K562 (cell line): ENCODE data around the gene ERBB3. TPM values are rescaled to one million over a fixed set of nuclear protein-coding genes. Genes with fewer than 3 reads are reported as not detected.

Experiments
- OTX1 ChIP-seq: fragments of 450-650 bp; formaldehyde crosslinking; IDR thresholded peaks from 2 replicates; pipeline ENCODE4 v1.4.0; 2022; ENCODE audit warnings: mild to moderate bottlenecking
- TARDBP ChIP-seq: fragments of 450-650 bp; IDR thresholded peaks from 2 replicates; pipeline ENCODE4 v1.6.1; 2016
- polyA plus RNA-seq, 8 experiments: library from polyadenylated mRNA; depleted of rRNA in 4 of 8; stranded (reverse) in 5 of 8; unstranded in 3 of 8; fragments of >200 nt; fragmentation: Nextera tagmentation in 2 of 8; fragmentation: Illumina TruSeq in 1 of 8; extraction: Ambion mirVana in 2 of 8; extraction: Trizol in 1 of 8; gene quantifications; 2 replicates each; pipeline versions ENCODE4 v1.2.1 to v1.2.3, GENCODE V29; 2011 to 2014; ENCODE audit warnings: inconsistent platforms in 1 of 8, missing spikeins in 1 of 8
- total RNA-seq, 7 experiments: library from RNA; depleted of rRNA in 6 of 7; stranded (reverse); fragments of >200 nt in 6 of 7; fragmentation: Illumina TruSeq in 2 of 7; extraction: Trizol in 2 of 7; gene quantifications; 2 replicates each; pipeline versions ENCODE4 v1.2.1 to v1.2.3, GENCODE V29; 2011 to 2021; ENCODE audit warnings: low replicate concordance in 1 of 7
- TF ChIP-seq, protein P1 (sequence below), 2 experiments: fragments of 450-650 bp; formaldehyde crosslinking in 1 of 2; IDR thresholded peaks; 2 replicates each; pipeline versions ENCODE4 v1.4.0 to v1.6.1; 2014 to 2020; ENCODE audit warnings: mild to moderate bottlenecking in 2 of 2, borderline replicate concordance in 1 of 2, low read depth in 1 of 2
- TF ChIP-seq, protein P2 (sequence below): IDR thresholded peaks from 2 replicates; pipeline ENCODE4 v1.6.1; 2011; ENCODE audit warnings: borderline replicate concordance, low read depth, mild to moderate bottlenecking, moderate library complexity, low read length; ENCODE audit not compliant: insufficient read depth, poor library complexity, severe bottlenecking

ERBB3 gene
- total and polyA plus RNA-seq, 9 of the 15 experiments (the other 6 are each of a cell fraction or from before 2014, with no cell fraction given) = 1.5 to 5.4 (median 3.8) TPM

DNA sequence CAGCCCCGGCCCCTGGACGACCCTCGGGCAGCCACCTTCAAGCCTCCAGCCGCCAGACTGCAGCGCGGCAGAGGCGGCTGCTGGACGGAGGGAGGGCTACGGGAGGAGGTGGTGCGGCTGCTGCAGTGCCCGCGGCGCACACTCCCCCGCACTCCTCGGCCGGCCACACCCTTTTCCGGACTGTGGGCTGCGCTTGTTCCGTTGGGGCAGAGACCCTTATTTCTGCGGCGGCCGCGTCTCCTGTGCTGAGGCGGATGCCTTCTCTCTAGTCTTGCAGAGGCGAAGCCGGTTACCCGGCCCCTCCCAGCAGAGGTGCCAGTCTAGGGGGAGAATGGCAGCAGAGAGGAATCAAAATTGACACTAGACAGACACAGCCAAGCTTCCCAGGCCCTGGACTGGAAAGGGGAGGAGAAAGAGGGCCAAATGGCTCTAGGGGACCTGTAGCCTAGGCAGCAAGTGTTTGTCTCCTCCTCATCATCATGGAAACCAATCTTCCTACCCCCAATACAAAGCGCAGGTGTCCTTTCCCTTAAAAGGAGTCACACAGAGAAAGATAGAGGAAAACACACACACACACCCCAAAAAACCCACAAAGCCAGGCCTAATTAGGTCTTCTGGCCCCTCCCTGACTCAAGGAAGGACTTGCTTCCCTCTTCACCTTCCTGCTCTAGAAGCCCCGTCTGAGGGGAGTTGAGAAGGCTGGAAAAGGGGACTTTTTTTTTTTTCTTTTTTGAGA is 49.4 kb downstream of the ERBB3 start (continued):
- TF ChIP-seq, protein P1, sequence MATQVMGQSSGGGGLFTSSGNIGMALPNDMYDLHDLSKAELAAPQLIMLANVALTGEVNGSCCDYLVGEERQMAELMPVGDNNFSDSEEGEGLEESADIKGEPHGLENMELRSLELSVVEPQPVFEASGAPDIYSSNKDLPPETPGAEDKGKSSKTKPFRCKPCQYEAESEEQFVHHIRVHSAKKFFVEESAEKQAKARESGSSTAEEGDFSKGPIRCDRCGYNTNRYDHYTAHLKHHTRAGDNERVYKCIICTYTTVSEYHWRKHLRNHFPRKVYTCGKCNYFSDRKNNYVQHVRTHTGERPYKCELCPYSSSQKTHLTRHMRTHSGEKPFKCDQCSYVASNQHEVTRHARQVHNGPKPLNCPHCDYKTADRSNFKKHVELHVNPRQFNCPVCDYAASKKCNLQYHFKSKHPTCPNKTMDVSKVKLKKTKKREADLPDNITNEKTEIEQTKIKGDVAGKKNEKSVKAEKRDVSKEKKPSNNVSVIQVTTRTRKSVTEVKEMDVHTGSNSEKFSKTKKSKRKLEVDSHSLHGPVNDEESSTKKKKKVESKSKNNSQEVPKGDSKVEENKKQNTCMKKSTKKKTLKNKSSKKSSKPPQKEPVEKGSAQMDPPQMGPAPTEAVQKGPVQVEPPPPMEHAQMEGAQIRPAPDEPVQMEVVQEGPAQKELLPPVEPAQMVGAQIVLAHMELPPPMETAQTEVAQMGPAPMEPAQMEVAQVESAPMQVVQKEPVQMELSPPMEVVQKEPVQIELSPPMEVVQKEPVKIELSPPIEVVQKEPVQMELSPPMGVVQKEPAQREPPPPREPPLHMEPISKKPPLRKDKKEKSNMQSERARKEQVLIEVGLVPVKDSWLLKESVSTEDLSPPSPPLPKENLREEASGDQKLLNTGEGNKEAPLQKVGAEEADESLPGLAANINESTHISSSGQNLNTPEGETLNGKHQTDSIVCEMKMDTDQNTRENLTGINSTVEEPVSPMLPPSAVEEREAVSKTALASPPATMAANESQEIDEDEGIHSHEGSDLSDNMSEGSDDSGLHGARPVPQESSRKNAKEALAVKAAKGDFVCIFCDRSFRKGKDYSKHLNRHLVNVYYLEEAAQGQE (IDR thresholded peaks at IDR 0.05; ENCODE audit: borderline replicate concordance) = no peak
- TF ChIP-seq, protein P1 (CRISPR knock-in tag; IDR thresholded peaks at IDR 0.05; ENCODE audit: low read depth) = 0 out of 2 replicates have a peak, but pooled peaks have one; percentile 49
- TF ChIP-seq OTX1 (CRISPR knock-in tag) (no peak), TARDBP (no peak)
- TF ChIP-seq, protein P2, sequence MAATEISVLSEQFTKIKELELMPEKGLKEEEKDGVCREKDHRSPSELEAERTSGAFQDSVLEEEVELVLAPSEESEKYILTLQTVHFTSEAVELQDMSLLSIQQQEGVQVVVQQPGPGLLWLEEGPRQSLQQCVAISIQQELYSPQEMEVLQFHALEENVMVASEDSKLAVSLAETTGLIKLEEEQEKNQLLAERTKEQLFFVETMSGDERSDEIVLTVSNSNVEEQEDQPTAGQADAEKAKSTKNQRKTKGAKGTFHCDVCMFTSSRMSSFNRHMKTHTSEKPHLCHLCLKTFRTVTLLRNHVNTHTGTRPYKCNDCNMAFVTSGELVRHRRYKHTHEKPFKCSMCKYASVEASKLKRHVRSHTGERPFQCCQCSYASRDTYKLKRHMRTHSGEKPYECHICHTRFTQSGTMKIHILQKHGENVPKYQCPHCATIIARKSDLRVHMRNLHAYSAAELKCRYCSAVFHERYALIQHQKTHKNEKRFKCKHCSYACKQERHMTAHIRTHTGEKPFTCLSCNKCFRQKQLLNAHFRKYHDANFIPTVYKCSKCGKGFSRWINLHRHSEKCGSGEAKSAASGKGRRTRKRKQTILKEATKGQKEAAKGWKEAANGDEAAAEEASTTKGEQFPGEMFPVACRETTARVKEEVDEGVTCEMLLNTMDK = no peak
